ENCODE results near the gene ASRGL1.

The ASRGL1 gene

DNA sequence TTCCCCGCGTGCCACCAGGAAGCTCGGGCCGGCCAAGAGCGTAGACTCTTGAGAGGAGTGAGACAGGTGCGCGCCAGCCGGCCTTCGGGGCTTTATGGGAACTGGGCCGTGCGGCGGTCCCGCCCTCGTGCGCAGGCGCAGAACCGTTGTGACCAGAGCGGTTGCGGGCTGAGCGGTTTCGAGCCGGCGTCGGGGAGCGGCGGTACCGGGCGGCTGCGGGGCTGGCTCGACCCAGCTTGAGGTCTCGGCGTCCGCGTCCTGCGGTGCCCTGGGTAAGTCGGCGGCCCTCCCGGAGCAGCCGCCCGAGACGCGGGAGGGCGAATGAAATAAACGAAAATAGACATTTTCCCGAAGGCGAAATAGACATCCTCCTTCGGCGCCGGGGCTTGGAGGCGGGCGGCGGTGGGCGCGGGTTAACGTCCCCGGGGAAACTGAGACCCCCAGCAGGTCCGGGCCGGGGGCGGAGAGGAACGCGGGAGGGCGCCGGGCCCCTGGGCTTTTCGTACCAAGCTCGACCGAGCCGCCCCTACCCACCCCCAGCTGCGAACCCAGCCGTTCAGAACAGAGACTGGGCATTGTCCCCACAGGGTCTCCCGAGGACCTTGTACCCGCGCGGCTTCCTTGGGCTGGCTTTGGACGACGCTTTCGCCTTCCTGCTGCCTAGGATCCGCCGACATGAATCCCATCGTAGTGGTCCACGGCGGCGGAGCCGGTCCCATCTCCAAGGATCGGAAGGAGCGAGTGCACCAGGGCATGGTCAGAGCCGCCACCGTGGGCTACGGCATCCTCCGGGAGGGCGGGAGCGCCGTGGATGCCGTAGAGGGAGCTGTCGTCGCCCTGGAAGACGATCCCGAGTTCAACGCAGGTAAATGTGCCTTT lies at the start of gene ASRGL1:
ASRGL1 (plus strand) TSS at position 146 of the 879 bp plus-strand sequence; CDS start at position 676, 530 bp downstream.
- CTCF ChIA-PET: interaction anchor here (0.6 to 5.0 kb wide), 7 partner anchors 15 to 166 kb away, joined by 3 to 58 read pairs (median 4); no protein-coding TSS in a partner anchor
- TF ChIP-seq, protein P1, sequence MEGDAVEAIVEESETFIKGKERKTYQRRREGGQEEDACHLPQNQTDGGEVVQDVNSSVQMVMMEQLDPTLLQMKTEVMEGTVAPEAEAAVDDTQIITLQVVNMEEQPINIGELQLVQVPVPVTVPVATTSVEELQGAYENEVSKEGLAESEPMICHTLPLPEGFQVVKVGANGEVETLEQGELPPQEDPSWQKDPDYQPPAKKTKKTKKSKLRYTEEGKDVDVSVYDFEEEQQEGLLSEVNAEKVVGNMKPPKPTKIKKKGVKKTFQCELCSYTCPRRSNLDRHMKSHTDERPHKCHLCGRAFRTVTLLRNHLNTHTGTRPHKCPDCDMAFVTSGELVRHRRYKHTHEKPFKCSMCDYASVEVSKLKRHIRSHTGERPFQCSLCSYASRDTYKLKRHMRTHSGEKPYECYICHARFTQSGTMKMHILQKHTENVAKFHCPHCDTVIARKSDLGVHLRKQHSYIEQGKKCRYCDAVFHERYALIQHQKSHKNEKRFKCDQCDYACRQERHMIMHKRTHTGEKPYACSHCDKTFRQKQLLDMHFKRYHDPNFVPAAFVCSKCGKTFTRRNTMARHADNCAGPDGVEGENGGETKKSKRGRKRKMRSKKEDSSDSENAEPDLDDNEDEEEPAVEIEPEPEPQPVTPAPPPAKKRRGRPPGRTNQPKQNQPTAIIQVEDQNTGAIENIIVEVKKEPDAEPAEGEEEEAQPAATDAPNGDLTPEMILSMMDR (IDR thresholded peaks at IDR 0.05; ENCODE audit: insufficient read depth, low read length, missing control alignments): no peak
- POLR2A ChIA-PET: no interaction called here
- no peak for DNase-seq (ENCODE audit: low read depth, low spot score)
- H3K4me3 ChIP-seq (ENCODE audit: low read depth, low read length): peak within 1 kb of the TSS; percentile 63

DNA sequence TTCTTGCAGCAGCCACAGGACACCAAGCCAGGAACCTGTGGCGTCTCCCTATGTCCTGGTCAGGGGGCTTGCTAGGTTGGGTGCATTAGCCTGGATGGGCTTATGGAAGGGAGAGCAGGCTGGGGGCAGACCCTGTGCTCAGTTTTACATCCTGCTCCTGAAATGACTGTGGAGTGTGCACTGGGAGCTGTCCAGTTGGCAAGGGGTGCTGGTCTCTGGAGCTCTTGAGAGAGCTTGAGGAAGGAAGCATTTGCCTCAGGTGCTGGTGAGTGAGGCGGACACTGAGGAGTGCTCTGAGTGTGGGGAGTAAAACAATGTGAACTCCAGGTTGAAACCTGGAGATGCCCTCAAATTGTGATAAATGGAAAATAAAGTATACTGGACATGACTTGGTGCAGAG lies 41.7 kb upstream of the ASRGL1 start:
- TF ChIP-seq, protein P1 (IDR thresholded peaks at IDR 0.05; ENCODE audit: insufficient read depth, low read length, missing control alignments): no peak
- no peak for DNase-seq (ENCODE audit: low read depth, low spot score)
- ChIA-PET POLR2A (no interaction called here), CTCF (interaction anchor here (1.3 kb wide), 1 partner anchor 15 kb away, joined by 3 read pairs; no protein-coding TSS in a partner anchor)
- H3K4me3 ChIP-seq (ENCODE audit: low read depth, low read length): no peak overlapping the region

DNA sequence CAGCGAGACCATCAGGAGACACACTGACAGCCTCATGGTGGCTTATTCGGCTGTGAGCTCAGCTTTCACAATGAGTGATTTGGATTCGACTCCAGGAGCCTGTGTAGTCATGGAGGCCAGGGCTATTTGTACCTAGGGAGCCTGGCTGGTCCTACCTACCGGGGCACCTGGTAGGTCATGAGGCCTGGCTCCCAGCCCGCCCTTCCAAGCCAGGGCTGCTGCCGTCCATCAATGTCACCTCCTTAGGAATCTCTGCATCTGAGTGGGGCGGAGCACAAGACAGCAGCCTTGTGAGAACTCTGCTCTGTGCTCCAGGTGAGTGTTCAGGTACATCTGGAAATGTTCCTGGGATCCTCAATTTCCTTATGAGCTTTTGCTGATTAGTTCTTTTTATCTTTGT lies 38.3 kb upstream of the ASRGL1 start, which contains the start of gene SCGB1D4:
SCGB1D4 (minus strand) TSS at position 101 of the 400 bp plus-strand sequence; CDS start at position 36, 65 bp downstream.
- TF ChIP-seq, protein P1 (IDR thresholded peaks at IDR 0.05; ENCODE audit: insufficient read depth, low read length, missing control alignments): no peak
- DNase-seq (ENCODE audit: low read depth, low spot score): no peak
- ChIA-PET POLR2A (no interaction called here), CTCF (no interaction called here)
- H3K4me3 ChIP-seq (ENCODE audit: low read depth, low read length): no peak within 1 kb of the TSS

DNA sequence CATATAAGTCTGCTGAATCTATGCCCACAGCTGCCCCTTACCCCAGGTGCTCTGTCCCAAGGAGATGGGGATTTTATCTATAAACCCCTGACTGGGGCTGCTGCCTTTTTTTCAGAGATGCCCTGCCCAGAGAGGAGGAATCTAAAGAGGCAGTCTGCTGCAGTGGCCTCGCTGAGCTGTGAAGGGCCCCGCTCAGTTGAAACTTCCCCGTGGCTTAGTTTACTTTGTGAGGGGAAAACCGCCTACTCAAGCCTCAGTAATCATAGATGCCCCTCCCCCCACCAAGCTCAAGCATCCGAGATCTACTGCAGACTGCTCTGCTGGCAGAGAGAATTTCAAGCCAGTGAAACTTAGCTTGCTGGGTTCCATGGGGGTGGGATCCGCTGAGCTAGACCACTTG lies 31.0 kb upstream of the ASRGL1 start:
- H3K4me3 ChIP-seq (ENCODE audit: low read depth, low read length): no peak overlapping the region
- CTCF ChIA-PET: interaction anchor here (0.9 kb wide), 1 partner anchor 135 kb away, joined by 3 read pairs; no protein-coding TSS in a partner anchor
- POLR2A ChIA-PET: no interaction called here
- DNase-seq (ENCODE audit: low read depth, low spot score): no peak
- TF ChIP-seq, protein P1 (IDR thresholded peaks at IDR 0.05; ENCODE audit: insufficient read depth, low read length, missing control alignments): no peak

DNA sequence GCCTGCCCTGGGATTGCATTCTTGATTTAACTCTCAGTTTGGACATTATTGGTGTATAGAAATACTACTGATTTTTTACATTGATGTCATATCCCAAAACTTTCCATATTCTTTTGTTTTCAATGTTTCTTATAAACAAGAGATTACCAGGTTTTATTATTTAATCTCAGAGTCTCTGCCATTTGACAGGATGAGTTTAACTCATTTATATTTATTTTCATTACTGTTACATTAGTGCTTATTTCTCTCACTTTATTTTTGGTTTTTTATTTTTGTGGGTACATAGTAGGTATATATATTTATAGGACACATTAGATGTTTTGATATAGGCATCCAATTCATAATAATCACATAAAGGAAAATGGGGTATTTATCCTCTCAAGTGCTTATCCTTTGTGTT lies 29.3 kb upstream of the ASRGL1 start:
- ChIA-PET POLR2A (no interaction called here), CTCF (interaction anchor here (1.6 to 4.3 kb wide), 2 partner anchors 10 to 137 kb away, joined by 7 to 19 read pairs; no protein-coding TSS in a partner anchor)
- TF ChIP-seq, protein P1 (IDR thresholded peaks at IDR 0.05; ENCODE audit: insufficient read depth, low read length, missing control alignments): no peak
- DNase-seq (ENCODE audit: low read depth, low spot score): no peak
- no peak overlapping the region for H3K4me3 ChIP-seq (ENCODE audit: low read depth, low read length)

DNA sequence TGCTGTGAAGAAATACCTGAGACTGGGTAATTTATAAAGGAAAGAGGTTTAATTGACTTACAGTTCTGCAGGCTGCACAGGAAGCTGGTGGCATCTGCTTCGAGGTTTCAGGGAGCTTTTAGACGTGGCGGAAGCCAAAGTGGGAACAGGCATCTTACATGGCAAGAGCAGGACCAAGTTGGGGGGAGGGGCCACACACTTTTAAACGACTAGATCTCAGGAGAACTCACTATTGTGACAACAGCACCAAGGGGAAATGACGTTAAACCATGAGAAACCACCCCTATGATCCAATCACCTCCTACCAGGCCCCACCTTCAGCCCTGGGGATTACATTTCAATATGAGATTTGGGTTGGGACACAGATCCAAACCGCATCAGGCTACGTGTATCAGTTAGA lies 27.3 kb upstream of the ASRGL1 start:
- CTCF ChIA-PET: interaction anchor here (1.0 to 4.6 kb wide), 12 partner anchors 12 to 512 kb away, joined by 3 to 43 read pairs (median 5); no protein-coding TSS in a partner anchor
- TF ChIP-seq, protein P1 (IDR thresholded peaks at IDR 0.05; ENCODE audit: insufficient read depth, low read length, missing control alignments): no peak
- POLR2A ChIA-PET: no interaction called here
- DNase-seq (ENCODE audit: low read depth, low spot score): no peak
- no peak overlapping the region for H3K4me3 ChIP-seq (ENCODE audit: low read depth, low read length)
